NCI-H1105 (cell line): ENCODE measurements around the gene JADE1.

ENCODE experiments used
- DNase-seq: peaks from one replicate; lab custom pipeline; 2025; lab: John Stamatoyannopoulos, UW

JADE1 gene

DNA sequence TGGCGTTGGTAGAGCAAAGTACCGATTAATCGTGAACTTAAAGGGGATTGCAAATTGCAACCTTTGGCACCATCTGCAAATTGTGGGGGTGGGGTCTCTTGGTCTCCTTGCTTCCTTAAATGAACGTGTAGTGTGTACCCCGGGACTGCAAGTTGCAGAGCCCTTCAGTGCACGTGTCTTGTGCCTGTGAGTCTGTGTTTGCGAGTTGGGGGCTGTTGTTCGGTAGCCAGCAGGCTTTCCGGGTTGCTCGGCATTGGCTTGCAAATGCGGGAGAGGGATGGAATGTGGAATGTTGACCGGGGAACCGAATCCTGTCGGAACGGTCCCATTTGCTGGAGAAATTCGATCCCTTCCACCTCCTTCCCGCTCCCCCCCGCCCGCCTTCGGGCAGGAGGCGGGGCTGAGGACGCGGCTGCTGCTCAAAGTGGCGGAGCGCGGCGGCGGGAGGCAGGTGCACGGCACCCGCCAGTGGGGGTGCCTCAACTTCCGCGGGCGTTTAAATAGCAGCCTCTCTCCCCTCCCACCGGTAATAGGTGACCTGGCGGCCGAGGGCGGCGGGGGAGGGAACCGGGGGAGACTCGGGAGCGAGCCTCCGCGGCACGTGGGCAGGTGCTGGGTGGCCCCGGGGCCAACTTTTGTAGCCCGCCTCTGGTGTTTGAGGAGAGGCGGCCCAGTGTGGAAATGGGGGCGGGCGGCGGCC, 1.5 kb downstream of the JADE1 start:
- DNase-seq, result peak; percentile 66

DNA sequence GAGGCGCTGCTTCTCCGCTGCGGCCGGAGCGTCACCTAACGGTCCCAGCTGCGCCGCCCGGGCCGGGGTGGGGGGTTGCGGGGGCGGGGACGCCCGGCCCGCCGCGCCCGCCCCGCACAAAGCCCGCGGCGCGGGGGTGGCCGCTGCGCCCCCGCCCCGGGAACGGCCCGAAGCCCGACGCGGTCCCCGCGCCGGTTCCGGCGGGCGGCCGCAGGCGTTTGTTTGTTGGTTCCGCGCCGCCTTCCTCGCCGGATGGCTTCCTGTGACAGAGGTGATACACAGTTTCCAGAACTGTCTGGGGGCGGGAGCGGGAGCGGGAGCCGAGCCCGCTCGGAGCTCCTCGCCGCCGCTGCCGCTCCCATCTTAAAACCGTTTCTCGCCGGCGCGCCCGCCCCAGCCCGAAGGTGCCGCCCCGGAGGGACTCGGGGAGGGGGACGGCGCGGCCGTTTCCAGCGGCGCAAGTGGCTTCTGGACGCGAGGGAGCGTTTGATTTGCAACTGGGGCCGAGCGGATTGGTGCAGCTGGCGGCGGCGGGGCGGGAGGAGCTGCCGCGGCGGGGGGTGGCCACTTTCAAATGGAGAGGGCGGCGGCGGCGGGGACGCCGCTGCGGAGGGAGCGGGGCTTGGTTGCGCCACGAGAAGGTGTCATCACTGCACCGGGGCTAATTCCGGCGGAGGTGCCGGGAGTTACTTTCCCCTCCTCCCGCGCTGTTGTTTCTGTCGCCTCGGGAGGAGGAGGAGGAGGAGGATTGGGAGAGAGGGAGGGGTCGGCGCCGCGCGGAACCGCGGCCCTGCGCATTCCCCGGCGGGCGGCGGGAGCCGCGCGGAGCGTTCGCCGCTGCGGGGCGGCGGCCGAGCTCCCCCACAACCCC, 2.3 kb downstream of the JADE1 start:
- peak; percentile 63 for DNase-seq

DNA sequence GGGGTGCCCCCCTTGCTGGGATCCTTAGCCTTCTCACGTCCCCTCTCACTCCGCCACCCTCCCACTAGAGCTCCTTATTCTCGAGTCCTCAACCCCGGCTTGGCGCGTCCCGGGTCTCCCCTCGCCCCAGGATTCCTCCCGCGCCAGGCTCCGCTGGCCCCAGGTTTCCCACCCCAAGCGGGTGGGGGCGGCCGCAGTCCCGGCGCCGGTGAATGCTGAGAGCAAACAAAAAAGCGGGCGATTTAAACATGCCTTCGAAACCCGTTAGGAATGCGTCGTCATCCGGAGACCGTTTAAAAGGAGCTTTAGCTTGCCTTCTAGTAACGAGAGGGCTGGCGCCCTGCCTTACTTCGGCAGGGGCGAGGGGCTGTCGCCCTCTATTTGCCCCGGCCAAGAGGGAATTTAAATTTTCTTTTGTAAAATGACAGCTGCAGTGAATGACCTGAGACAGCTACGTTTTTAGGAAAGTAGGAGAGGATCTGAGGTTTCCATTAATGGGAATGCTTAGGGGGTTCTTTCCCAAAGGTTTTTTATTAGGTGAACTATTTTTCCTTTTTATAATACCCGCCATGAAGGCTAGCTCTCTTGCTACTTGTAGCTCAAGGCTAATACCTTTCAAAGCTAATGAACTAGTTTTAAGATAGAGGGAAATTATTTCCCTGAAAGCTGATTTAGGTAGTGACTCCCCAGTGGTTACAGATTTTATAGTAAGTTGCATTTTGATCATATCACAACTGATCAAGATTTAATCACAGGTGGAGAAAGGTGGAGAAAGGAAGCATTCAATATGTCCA, 3.1 kb downstream of the JADE1 start:
- peak; percentile 38 for DNase-seq

DNA sequence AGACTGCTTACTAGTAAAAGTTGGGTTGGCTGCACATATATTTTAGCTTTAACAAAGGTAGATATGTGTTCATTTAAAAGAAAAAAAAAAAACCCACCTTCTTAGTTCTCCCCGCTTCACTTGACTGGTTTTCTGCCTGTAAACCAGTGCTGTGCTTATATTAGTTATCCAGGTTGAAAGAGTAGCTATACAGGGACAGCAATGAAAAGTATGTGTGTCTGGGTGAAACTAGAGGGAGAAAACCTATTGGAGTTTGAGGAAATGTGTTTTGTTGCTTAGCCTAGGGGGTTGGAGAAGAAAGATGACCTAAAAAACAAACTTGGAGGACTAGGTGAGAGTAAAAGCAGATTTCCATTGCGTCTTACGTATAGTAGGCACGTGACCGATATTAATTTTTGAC, 4.5 kb downstream of the JADE1 start:
- DNase-seq, result no peak

DNA sequence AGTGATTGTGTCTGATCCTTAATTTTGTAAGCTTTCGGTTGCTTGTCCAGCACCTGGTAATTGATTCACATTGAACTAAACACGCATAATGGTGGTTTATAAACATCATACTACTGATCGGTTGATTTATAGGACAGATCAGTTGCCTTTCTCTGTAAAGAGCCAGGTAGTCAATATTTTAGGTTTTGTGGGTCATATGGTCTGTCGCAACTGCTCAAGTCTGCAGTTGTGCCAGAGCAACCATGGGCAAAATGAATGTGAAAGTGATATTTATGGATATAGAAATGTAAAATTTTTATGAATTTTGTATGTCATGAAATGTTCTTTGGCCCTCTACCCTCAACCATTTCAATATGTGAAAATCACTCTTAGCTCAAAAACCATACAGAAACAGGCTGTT, 8.9 kb downstream of the JADE1 start:
- no peak for DNase-seq

DNA sequence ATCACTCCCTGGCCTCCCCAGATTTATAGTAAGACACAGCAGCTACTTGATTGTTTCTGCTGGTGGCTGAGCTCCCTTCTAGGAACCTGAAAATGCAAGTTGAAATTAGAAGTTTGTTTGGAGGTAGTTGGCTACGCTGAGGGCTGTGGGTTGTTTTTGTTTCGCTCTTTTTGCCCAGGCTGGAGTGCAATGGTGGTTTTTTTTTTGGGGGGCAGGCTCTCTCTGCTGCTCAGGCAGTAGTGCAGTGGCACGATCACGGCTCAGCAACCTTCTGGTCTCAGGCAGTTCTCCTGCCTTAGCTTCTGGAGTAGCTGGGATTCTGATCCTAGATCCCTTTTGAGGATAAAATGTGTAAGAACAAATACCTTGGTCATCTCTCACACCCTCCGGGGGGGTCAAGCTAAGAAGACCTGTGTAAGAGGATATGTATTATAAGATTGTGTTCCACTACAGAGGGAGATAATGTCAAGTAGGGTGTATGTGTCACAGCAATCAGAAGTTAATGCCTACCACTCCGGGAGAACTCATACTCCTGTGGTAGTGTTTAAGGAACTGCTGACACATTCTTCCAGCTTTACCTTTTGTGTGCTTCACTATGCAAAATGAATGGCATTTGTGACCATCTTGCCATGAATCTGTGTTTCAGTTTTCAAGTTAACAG, 9.7 kb downstream of the JADE1 start:
- no peak for DNase-seq

DNA sequence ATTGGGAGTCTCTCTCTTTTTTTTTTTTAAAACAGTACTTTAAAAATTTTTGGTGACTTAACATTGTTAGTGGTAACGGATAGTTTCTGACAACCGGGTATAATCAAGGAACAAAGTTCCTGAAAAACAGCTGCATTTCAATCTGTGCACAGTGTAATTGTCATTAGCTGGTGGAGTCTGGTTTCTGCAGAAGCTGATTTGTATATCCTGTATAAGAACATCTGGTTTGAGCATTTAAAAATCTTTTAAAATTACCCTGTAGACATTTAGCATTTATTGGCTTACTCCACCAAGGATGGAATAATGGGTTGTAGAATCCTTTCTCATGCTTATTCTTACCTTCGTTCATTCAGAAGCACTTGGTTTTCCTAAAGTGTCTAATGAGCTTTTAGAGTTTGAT, 11.2 kb downstream of the JADE1 start:
- DNase-seq, result no peak

DNA sequence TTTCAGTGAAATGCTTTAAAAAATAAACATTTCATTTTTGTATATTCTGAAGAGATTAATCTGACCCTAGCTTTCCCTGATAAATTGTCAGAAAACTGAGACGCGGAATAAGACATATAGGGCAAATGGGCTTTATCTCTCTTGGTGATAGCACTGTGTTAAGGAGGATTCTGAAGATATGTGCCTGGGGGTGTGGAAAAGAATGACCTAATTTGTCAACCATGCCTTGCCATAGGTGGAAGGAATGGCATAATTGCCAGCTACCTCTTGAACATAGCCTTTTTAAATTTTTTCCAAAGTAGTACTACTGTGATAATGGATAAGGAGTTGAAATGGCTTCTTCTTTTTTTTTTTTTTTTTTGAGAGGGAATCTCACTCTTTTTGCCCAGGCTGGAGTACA, 11.7 kb downstream of the JADE1 start:
- DNase-seq, result no peak

DNA sequence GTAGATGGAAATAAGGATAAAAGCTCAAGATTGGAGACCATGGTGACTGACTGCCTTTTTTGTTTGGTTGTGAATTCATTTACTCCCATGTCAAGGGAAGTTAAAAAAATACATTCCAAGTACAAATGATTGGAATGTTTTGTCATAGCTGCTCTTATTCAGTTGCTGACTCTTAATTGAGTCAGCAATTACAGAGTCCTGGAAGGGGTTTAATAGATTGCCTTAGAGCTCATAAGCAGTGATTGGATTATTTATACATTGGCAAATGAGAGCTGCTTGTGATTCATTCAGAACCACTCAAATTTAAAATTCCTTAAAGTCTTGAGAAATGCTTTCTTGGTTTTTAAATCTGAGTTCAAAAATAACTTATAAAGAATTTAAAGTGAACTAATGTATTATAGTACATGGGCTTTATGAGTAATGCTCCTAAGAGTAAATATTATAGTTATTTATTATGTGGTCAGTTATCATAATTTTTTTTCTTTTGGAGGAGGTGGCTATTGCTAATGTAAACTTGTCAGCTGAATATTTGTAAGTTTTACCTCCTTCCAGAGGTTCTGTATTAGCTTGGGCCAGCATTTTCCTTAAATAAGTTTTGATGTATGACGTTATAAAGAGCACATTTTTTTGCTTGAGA, 13.6 kb downstream of the JADE1 start:
- DNase-seq, result no peak

DNA sequence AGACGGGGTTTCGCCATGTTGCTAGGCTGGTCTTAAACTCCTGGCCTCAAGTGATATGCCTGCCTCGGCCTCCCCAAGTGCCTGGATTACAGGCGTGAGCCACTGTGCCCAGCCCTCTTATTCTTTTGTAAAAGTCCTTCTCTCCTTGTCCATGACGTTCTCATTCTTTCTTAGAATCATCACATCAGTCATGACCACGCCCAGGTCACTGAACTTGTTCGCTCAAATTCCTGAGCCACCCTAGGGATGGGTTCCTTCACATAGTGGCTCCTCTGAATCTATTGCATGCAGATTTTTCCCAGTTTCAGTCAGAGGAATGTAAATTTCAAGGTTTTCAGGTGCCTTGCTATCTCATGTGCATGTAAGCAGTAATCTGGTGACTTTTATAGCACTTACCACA, 15.7 kb downstream of the JADE1 start:
- no peak for DNase-seq

DNA sequence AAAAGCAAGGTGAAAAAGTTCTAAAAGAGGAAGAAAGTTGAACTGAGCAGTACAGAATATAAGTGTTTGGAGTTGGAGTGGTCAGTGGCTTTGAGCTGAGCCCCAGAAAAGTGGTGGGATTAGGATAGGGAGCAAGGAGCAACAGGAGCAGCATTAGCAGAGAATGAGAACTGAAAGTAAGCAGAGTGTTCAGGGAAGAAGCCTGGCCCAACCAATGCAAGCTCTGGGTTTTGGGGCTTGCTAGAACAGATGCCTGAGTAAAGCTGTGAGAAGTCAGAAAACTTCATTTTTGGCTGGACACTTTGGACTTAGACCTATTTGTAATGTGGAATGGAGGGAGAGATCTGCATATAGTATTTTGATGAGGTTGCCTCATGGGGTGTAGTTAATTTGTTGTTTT, 17.8 kb downstream of the JADE1 start:
- DNase-seq, result no peak

DNA sequence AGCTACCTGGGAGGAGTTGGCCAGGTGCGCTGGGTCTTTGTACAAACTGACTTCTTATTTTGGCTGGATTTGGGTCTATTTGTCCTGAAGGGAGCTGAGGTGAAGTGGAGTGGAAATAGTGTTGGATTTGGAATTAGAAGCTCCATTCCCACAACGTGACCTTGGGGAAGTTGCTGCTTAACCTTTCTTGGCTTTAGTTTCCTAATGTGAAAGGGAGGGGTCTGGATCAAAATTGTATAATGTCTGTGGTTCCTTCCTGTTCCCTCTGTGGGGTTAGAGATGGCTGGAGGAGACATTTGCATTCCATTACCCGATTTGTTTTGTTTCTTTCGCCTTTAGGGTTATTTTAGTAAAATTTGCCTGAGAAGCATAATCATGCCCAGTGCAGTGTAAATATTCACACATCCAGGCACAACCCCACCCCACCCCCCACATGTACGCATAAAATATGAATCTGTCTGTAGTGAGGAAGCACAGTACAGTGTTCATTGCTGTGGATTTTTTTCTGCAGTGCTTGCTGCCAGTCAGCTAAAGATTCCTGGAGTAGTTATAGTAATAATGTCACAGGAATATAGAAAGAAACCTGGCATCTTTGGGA, 21.5 kb downstream of the JADE1 start:
- DNase-seq, result no peak

DNA sequence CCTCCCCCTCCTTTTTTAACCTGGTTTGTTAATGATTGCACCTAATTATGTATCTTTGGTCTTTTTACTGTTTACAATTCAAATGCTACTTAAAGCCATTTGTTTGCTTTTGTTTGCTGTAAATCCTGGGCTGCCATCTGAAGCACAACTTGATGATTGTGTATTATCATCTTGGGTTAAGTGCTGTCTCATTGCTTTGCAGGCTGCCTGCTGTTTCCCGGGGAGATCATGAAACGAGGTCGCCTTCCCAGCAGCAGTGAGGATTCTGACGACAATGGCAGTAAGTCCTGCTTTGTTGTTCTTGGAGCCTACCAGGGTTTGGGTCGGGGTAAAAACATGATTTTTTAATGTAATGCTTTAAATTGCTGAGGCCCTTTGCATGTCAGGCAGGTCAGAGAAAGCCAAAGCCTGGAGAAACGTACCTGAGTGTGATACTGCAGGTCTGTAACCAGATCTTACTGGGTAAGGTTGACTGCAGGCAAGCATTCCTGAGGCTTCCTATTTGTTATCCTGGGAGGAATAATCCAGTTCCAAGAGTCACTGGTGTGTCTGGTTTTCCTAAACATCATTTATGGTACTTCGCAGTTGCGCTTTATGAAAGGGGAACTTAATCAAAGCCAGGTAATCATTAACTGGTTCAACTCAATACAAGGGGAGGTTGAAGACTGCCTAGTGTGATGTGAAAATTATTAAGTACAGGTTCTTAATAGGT, 22.2 kb downstream of the JADE1 start:
- peak; percentile 16 for DNase-seq

DNA sequence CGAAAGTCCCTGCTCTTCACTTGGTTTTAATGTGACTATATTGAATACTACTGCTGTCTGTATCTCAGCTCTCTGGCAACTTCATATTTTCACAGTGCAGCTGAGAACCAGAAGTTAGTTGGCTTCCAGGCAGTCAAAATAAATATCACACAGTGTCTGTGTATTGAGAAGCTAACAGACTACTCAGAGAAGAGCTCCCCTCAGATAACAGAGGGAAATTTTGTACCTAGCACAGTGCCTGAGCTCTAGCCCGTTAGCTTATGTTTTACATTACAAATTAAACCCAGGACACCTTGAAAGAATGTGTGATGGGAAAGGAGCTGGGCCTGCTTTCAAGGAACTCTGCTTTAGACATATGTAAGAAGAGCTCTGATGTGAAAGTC, 22.7 kb downstream of the JADE1 start:
- no peak for DNase-seq

DNA sequence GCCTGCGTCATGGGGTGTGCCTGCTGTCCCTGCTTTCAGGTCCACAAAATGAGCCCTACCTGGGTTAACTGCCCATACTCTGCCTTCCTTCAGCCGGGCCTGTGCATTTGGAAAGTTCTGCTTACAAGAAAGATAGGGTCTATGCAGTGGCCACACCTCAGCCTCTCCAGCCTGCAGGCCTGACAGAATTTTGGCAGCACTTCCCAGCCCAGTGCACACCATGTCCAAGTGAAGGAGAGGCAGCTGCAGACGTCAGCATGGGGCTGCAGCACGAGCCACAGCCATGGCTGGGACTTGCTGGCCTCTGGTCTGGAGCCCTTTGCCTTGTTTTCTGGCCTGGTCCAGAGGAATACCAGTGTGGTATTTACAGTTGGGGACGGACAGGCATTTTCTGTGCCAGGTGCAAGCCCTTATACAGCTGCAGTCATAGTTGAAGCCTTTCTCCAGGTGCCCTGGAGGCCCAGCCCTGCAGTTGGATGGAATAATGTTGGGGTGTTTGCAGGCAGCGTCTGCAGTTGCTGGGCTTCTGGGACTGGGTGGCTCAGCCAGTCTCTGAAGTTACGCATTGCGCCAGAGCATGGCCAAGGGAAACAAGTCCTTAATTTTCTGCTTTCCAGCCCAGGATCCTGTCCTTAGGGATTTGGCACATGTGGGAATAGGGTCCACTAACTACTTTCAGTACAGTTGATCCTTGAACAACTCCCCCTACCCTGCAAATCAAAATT, 26.2 kb downstream of the JADE1 start:
- no peak for DNase-seq

DNA sequence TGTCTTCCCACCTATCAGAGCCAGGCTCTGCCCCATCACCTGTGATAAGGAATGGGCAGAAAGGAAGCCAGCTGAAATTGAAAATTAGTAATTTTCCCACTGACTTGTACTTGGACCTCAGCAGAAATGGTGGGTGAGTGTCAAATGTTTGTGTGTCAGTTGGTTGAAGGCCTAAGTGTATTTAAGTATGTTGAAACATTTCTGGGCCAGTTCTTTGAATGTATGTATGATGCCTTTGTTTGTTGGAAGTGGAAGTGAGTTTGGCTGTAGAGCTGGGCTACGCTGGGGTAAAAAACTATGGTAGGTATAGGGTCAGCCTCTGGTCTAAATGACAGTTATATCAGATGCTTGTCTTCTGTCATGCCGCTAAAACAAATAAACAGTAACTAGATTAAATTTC, 27.7 kb downstream of the JADE1 start:
- no peak for DNase-seq

DNA sequence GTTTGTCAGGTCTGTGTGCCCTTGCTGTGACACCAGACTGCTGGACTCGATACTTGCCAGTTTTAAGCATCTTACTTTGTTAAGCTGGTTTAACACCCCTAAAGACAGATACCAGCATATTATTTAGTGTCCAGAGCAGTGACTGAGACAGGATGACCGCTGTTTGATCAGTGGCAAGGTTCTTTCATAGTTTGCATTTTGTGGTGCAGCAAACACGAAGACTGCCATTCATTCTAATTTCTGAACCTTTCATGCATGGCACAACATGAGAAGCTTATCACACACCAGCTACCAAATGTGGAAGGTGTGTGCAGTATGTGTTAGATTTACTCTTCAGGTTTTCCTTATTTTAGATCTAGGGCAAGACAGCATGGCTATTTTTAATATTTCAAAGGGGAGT, 28.2 kb downstream of the JADE1 start:
- no peak for DNase-seq

DNA sequence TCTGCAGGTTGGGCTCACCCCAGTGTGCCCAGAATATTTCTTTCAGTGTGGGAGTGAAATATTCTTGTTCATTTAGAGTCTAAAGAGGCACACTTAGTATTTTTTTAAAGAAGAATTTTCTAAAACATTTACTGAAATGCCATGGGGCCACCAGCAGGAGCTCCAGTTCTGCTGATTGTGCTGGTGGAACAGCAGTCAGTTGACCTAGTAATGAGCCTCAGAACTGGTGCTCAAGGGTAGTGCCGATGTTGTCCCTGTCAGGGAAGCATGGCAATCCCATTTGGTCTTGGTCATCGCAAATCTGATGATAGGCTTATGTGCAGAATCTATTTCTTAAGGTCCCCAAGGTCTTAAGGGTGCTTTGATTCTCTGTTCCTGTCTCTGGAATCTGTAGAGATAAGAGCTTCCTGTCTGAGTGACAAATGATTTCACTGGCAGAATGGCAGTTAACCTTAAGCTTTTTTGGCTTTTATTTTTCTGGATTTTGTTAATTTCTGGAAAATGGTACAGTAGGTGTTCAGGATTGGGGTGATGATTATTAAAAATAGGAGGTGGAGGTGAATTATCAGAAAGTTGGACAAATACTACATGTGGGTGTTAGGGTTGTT, 31.3 kb downstream of the JADE1 start:
- no peak for DNase-seq

DNA sequence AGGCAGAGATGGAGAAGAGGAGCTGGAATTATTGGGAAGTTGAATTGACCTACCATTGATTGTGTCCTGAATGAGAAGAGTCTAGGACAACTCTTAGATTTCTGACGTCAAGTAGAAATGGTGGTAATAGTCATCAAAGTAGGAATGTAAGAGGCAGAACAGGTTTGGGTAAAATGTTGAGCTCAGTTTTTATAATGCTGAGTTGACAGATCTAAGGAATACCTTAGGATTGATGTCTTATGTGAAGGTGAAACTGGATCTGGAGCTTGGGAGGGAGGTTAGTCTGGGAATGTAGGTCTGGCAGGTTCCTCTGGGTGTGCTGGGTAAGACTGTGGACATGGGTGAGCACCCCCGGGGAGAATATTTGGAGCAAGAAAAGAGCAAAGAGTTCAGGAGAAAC, 31.9 kb downstream of the JADE1 start:
- no peak for DNase-seq

DNA sequence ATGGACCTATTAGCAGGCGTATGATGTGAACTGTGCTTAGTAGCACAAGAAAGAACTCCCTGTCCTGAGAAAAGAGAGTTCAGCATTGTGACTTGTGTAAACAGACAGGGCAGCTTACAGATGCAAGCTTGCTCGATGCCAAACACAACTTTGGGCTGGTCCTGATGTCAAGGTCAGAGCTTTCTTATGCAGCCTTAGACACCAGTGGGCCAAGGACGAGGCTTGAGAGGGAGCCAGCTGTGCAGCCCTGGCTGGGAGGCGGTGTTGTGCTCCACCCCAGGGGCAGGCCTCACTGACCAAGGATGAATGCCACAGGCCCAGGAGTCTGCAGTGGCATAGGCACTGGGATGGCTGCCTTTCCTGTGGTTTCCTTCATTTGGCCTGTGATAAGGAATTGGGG, 35.4 kb downstream of the JADE1 start:
- DNase-seq, result no peak
